Fibroblast of lung (primary cell): Measurements from ENCODE around the gene QDPR. TPM values are rescaled to one million over a fixed set of nuclear protein-coding genes. Genes with fewer than 3 reads are reported as not detected.

ENCODE experiments used
- DNase-seq, 2 donors: peaks; one replicate each; pipeline versions ENCODE4 v3.0.0 to v3.0.0-alpha.2; 2010; ENCODE audit warnings: low read depth in 2 of 2
- H2AFZ ChIP-seq: 2 replicates; pipeline ENCODE4 v1.5.1; 2012; ENCODE audit warnings: low read length, control low read depth, inconsistent platforms
- H3K27ac ChIP-seq: 2 replicates; pipeline ENCODE4 v1.5.1; 2011; ENCODE audit warnings: low read length, control low read depth; ENCODE audit not compliant: insufficient read depth
- H3K27me3 ChIP-seq: 2 replicates; pipeline ENCODE4 v1.5.1; 2011; ENCODE audit warnings: mild to moderate bottlenecking, low read length; ENCODE audit not compliant: control insufficient read depth, insufficient read depth
- H3K36me3 ChIP-seq: 2 replicates; pipeline ENCODE4 v1.5.1; 2011; ENCODE audit warnings: low read length; ENCODE audit not compliant: control insufficient read depth, insufficient read depth
- H3K4me1 ChIP-seq: 2 replicates; pipeline ENCODE4 v1.5.1; 2011; ENCODE audit warnings: low read length; ENCODE audit not compliant: control insufficient read depth, insufficient read depth; ENCODE audit errors: extremely low read depth
- H3K4me2 ChIP-seq: 2 replicates; pipeline ENCODE4 v1.5.1; 2011; ENCODE audit warnings: low read length, control low read depth; ENCODE audit not compliant: insufficient read depth; ENCODE audit errors: extremely low read depth
- H3K4me3 ChIP-seq, 4 experiments: fragments of 200-600 bp in 1 of 4; sonication (generic) in 1 of 4; replicated peaks in 1 of 4; 2 replicates each; pipeline ENCODE4 v1.5.1; 2011 to 2016; ENCODE audit warnings: low read length in 4 of 4, low read depth in 3 of 4, mild to moderate bottlenecking in 3 of 4, control low read depth in 2 of 4, inconsistent platforms in 1 of 4, mixed read lengths in 1 of 4; ENCODE audit not compliant: insufficient read depth in 1 of 4; ENCODE audit errors: control extremely low read depth in 1 of 4
- H3K79me2 ChIP-seq: 2 replicates; pipeline ENCODE4 v1.5.1; 2012; ENCODE audit warnings: mild to moderate bottlenecking, low read length, inconsistent platforms; ENCODE audit not compliant: control insufficient read depth, insufficient read depth
- H3K9ac ChIP-seq: 2 replicates; pipeline ENCODE4 v1.5.1; 2011; ENCODE audit warnings: mild to moderate bottlenecking, low read length, control low read depth; ENCODE audit not compliant: insufficient read depth
- H3K9me3 ChIP-seq: 2 replicates; pipeline ENCODE4 v1.5.1; 2012; ENCODE audit warnings: low read depth, low read length; ENCODE audit not compliant: control insufficient read depth, insufficient read depth
- H4K20me1 ChIP-seq: 2 replicates; pipeline ENCODE4 v1.5.1; 2011; ENCODE audit warnings: low read length; ENCODE audit not compliant: control insufficient read depth, insufficient read depth; ENCODE audit errors: extremely low read depth
- CTCF ChIP-seq, 2 donors: IDR thresholded peaks in 1 of 2; conservative IDR thresholded peaks in 1 of 2; 1 replicate in 1 of 2; 2 replicates in 1 of 2; pipeline ENCODE4 v1.5.1; 2011 to 2012; ENCODE audit warnings: low read length in 2 of 2, control low read depth in 1 of 2, inconsistent platforms in 1 of 2, low read depth in 1 of 2, mild to moderate bottlenecking in 1 of 2
- EZH2 ChIP-seq: IDR thresholded peaks from 2 replicates; pipeline ENCODE4 v1.5.1; 2012; ENCODE audit warnings: low read length, control low read depth, mild to moderate bottlenecking; ENCODE audit errors: missing control alignments
- polyA plus RNA-seq, 2 donors: library from polyadenylated mRNA; depleted of rRNA in 1 of 2; stranded (reverse) in 1 of 2; unstranded in 1 of 2; fragments of >200 nt; gene quantifications; 2 replicates each; pipeline ENCODE4 v1.2.1, GENCODE V29; 2011 to 2012; ENCODE audit warnings: missing spikeins in 1 of 2
- total RNA-seq: library from RNA; depleted of rRNA; stranded (reverse); fragments of >200 nt; gene quantifications from 2 replicates; pipeline ENCODE4 v1.2.1, GENCODE V29; 2014

Gene QDPR
- total and polyA plus RNA-seq, 2 donors (not counting 1 experiment from before 2014, with no cell fraction given) = 27.4 to 41.4 TPM

GRCh38 chr4:17534705-17535104 lies 22.8 kb upstream of the QDPR start:
- H3K27me3 ChIP-seq = no peaks in the 10 kb centered on the region
- H3K27ac ChIP-seq = no peak overlapping the region
- H4K20me1 ChIP-seq = no peaks in the 10 kb centered on the region
- no peak for DNase-seq
- no peak overlapping the region for H3K4me2 ChIP-seq
- H3K4me3 ChIP-seq = no peak overlapping the region
- H3K9ac ChIP-seq = no peak overlapping the region
- H3K9me3 ChIP-seq = no peaks in the 10 kb centered on the region
- no peaks in the 10 kb centered on the region for H3K4me1 ChIP-seq
- H3K79me2 ChIP-seq = no peaks in the 10 kb centered on the region
- TF ChIP-seq EZH2 (no peak), CTCF (conservative IDR thresholded peaks at IDR 0.05 in 1 of 2, IDR thresholded peaks at IDR 0.05 in 1 of 2; ENCODE audit: low read depth in 1 of 2, low read length in 2 of 2) (no peak)
- no peaks in the 10 kb centered on the region for H3K36me3 ChIP-seq
- no peak overlapping the region for H2AFZ ChIP-seq

- no peak overlapping the region for H3K4me3 ChIP-seq
- H2AFZ ChIP-seq = no peak overlapping the region
- no peaks in the 10 kb centered on the region for H3K4me1 ChIP-seq
- no peak for TF ChIP-seq EZH2
- no peak for TF ChIP-seq CTCF (conservative IDR thresholded peaks at IDR 0.05 in 1 of 2, IDR thresholded peaks at IDR 0.05 in 1 of 2; ENCODE audit: low read depth in 1 of 2, low read length in 2 of 2)
- H3K9ac ChIP-seq = no peak overlapping the region
- H3K27ac ChIP-seq = no peak overlapping the region
- no peaks in the 10 kb centered on the region for H3K9me3 ChIP-seq
- H3K4me2 ChIP-seq = no peak overlapping the region
- no peaks in the 10 kb centered on the region for H3K79me2 ChIP-seq
- H4K20me1 ChIP-seq = no peaks in the 10 kb centered on the region
- H3K36me3 ChIP-seq = no peaks in the 10 kb centered on the region
- no peak for DNase-seq
- H3K27me3 ChIP-seq = no peaks in the 10 kb centered on the region
These were observed 19.8 kb upstream of the QDPR start for GRCh38 chr4:17531538-17532285.

- DNase-seq = no peak
- no peak overlapping the region for H3K27ac ChIP-seq
These were observed 16.8 kb upstream of the QDPR start for GRCh38 chr4:17528551-17529165.

More at GRCh38 chr4:17528551-17529165, 16.8 kb upstream of the QDPR start:
- Histone ChIP-seq H4K20me1 (no peaks in the 10 kb centered on the region), H3K4me2 (no peak overlapping the region), H3K36me3 (no peaks in the 10 kb centered on the region), H3K27me3 (no peaks in the 10 kb centered on the region), H3K9me3 (no peaks in the 10 kb centered on the region), H3K4me3 (no peak overlapping the region), H3K4me1 (no peaks in the 10 kb centered on the region), H3K79me2 (no peaks in the 10 kb centered on the region), H3K9ac (no peak overlapping the region), H2AFZ (no peak overlapping the region)
- TF ChIP-seq EZH2 = no peak
- no peak for TF ChIP-seq CTCF (conservative IDR thresholded peaks at IDR 0.05 in 1 of 2, IDR thresholded peaks at IDR 0.05 in 1 of 2; ENCODE audit: low read depth in 1 of 2, low read length in 2 of 2)
